BJ (cell line): ENCODE results near the gene TC2N. TPM values are rescaled to one million over a fixed set of nuclear protein-coding genes. Genes with fewer than 3 reads are reported as not detected.
A peak's percentile ranks its signal among the peaks of the same experiment; 100 is the strongest.
"Not testable (repeated sequence)": the region's sequence is repeated elsewhere in the genome, so short reads cannot be mapped to it uniquely, and the experiment has no call there.

Experiments used
- CTCF ChIA-PET: fragments of 350-600 bp; formaldehyde crosslinking; extraction: SDS; loops from one replicate; lab custom pipeline; 2021; ENCODE audit warnings: antibody characterized with exemption, inconsistent platforms; lab: Yijun Ruan, JAX
- POLR2A ChIA-PET: fragments of 300-600 bp; sonication (Branson Sonifier 250); formaldehyde crosslinking; extraction: SDS; loops from one replicate; lab custom pipeline; 2021; ENCODE audit warnings: antibody characterized with exemption; lab: Charles Lee
- DNase-seq: peaks from one replicate; pipeline ENCODE4 v3.0.0-alpha.2; 2011; ENCODE audit warnings: low read depth
- H3K27me3 ChIP-seq: 2 replicates; pipeline ENCODE4 v1.6.0; 2011; ENCODE audit warnings: low read length; ENCODE audit not compliant: control insufficient read depth, insufficient read depth
- H3K36me3 ChIP-seq: 2 replicates; pipeline ENCODE4 v1.5.1; 2011; ENCODE audit warnings: low read length; ENCODE audit not compliant: control insufficient read depth, insufficient read depth
- H3K4me3 ChIP-seq: 2 replicates; pipeline ENCODE4 v1.5.1; 2011; ENCODE audit warnings: low read depth, mild to moderate bottlenecking, control low read depth, low read length
- polyA plus RNA-seq: library from polyadenylated mRNA; depleted of rRNA; stranded (reverse); fragments of >200 nt; gene quantifications from 2 replicates; pipeline ENCODE4 v1.2.3, GENCODE V29; 2011
- TF ChIP-seq, protein P1 (sequence below): IDR thresholded peaks from 2 replicates; pipeline ENCODE4 v1.5.1; 2011; ENCODE audit warnings: low read depth, mild to moderate bottlenecking, control low read depth, inconsistent platforms, low read length, moderate library complexity; ENCODE audit not compliant: insufficient read depth

Gene TC2N
- polyA plus RNA-seq, 1 experiment = 0.05 TPM

DNA sequence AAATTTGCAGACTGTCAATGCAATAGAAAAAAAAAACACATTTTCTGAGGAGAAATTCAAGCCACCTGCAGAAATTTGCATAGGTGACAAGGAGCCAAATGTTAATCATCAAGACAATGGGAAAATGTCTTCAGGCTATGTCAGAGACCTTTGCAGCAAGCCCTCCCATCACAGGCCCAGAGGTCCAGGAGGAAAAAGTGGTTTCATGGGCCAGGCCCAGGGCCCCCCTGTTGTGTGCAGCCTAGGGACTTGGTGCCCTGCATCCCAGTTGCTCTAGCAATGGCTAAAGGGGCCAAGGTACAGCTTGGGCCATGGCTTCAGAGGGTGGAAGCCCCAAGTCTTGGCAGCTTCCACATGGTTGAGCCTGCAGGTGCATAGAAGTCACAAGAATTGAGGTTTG lies 60.6 kb downstream of the TC2N start:
- POLR2A ChIA-PET = no interaction called here
- no peaks in the 10 kb centered on the region for H3K27me3 ChIP-seq
- TF ChIP-seq, protein P1, sequence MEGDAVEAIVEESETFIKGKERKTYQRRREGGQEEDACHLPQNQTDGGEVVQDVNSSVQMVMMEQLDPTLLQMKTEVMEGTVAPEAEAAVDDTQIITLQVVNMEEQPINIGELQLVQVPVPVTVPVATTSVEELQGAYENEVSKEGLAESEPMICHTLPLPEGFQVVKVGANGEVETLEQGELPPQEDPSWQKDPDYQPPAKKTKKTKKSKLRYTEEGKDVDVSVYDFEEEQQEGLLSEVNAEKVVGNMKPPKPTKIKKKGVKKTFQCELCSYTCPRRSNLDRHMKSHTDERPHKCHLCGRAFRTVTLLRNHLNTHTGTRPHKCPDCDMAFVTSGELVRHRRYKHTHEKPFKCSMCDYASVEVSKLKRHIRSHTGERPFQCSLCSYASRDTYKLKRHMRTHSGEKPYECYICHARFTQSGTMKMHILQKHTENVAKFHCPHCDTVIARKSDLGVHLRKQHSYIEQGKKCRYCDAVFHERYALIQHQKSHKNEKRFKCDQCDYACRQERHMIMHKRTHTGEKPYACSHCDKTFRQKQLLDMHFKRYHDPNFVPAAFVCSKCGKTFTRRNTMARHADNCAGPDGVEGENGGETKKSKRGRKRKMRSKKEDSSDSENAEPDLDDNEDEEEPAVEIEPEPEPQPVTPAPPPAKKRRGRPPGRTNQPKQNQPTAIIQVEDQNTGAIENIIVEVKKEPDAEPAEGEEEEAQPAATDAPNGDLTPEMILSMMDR = no peak
- H3K4me3 ChIP-seq = no peak overlapping the region
- DNase-seq = no peak
- CTCF ChIA-PET = no interaction called here
- no peaks in the 10 kb centered on the region for H3K36me3 ChIP-seq

DNA sequence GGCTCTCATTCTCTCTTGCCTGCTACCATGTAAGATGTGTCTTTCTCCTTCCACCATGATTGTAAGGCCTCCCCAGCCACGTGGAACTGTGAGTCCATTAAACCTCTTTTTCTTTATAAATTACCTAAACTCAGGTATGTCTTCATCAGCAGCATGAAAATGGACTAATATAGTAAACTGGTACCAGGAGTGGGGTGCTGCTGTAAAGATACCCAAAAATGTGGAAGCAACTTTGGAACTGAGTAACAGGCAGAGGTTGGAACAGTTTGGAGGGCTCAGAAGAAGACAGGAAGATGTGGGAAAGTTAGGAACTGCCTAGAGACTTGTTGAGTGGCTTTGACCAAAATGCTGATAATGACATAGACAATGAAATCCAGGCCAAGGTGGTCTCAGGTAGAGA lies 61.2 kb downstream of the TC2N start:
- POLR2A ChIA-PET, DNase-seq, CTCF ChIA-PET, H3K27me3 ChIP-seq, H3K4me3 ChIP-seq, H3K36me3 ChIP-seq: not testable (repeated sequence)

DNA sequence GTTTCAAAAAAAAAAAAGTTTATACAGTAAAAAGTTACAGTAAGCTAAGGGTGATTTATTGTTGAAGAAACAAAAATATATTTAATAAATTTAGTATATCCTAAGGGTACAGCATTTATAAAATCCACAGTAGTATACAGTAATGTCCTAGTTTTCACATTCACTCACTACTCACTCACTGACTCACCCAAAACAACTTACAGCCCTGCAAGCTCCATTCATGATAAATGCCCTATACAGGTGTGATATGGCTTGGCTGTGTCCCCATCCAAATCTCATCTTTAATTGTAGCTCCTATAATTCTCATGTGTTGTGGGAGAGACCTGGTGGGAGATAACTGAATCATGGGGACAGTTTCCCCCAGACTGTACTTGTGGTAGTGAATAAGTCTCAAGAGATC lies 61.7 kb downstream of the TC2N start:
- TF ChIP-seq, protein P1 = no peak
- H3K27me3 ChIP-seq = no peaks in the 10 kb centered on the region
- H3K4me3 ChIP-seq = no peak overlapping the region
- no peaks in the 10 kb centered on the region for H3K36me3 ChIP-seq
- POLR2A ChIA-PET = interaction anchor here (0.6 kb wide), 1 partner anchor 21 kb away, joined by 3 read pairs; no protein-coding TSS in a partner anchor
- no peak for DNase-seq
- CTCF ChIA-PET = no interaction called here

DNA sequence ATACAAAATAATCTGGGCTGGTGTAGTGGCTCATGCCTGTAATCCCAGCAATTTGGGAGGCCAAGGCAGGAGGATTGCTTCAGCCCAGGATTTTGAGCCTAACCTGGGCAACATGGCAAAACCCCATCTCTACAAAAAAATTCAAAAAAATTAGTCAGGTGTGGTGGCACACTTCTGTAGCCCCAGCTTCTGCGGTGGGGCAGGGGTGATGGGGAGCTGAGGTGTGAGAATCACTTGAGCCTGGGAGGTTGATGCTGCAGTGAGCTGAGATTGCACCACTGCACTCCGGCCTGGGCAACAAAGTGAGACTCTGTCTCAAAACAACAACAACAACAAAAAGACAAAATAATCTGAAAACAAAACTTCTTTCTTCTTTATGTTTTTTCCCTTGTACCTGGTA lies 66.0 kb downstream of the TC2N start:
- POLR2A ChIA-PET = no interaction called here
- DNase-seq = no peak
- Histone ChIP-seq H3K4me3 (no peak overlapping the region), H3K36me3 (no peaks in the 10 kb centered on the region), H3K27me3 (no peaks in the 10 kb centered on the region)
- CTCF ChIA-PET = interaction anchor here (0.7 kb wide), 1 partner anchor 10 kb away, joined by 3 read pairs; no protein-coding TSS in a partner anchor
- TF ChIP-seq, protein P1 = no peak

DNA sequence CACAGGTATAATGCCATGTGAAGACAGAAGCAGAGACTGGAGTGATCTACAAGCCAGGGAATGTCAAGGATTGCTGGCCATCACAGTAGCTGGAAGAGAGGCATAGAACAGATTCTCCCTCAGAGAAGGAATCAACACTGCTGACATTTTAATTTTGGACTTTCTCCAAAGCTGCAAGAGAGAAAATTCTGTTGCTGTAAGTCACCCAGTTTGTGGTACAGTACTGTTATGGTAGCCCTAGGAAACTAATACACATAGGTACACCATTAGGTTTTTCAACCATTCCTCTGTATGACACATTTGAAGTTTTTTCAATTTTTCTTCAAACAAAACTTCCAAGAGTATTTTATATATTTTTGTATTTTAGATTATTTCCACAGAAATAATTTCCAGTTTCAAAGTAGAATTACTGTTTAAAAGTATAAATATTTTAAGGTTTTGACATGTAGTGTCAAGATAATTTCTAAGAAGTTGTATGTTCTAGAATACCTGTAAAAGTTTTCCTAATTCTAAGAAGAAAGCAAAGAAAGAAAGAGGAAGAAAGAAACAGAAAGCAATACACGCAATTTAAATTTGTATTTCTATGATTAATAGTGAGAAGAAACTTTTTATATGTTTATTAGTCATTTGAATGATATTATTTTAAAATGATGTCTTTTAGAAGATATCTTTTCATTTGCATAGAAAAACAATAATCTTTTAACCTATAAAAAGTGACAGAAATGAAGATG lies 70.6 kb downstream of the TC2N start:
- TF ChIP-seq, protein P1 = no peak
- H3K36me3 ChIP-seq = no peaks in the 10 kb centered on the region
- POLR2A ChIA-PET = no interaction called here
- CTCF ChIA-PET = no interaction called here
- H3K27me3 ChIP-seq = no peaks in the 10 kb centered on the region
- DNase-seq = peak; percentile 3
- no peak overlapping the region for H3K4me3 ChIP-seq

DNA sequence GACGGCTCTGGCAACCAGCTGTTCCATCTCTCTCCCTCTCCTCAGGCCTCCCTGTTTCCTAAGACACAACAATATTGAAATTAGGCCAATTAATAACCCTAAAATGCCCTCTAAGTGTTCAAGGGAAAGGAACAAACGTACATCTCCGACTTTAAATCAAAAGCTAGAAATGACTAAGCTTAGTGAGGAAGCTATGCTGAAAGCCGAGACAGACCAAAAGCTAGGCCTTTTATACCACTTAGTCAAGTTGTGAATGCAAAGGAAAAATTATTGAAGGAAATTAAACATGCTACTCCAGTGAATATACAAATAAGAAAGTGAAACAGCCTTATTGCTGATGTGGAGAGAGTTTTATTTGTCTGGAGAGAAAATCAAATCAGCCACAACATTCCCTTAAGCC lies 73.6 kb downstream of the TC2N start:
- ChIA-PET CTCF (no interaction called here), POLR2A (no interaction called here)
- Histone ChIP-seq H3K27me3 (no peaks in the 10 kb centered on the region), H3K36me3 (no peaks in the 10 kb centered on the region), H3K4me3 (no peak overlapping the region)
- TF ChIP-seq, protein P1 = no peak
- DNase-seq = no peak
